ENCODE measurements around the gene MRPL37. TPM values are rescaled to one million over a fixed set of nuclear protein-coding genes. Genes with fewer than 3 reads are reported as not detected.
"Not testable (repeated sequence)": the region's sequence is repeated elsewhere in the genome, so short reads cannot be mapped to it uniquely, and the experiment has no call there.

The MRPL37 gene
- polyA plus RNA-seq, 1 of the 3 experiments (the other 2 are of a cell fraction): 11.3 TPM

DNA sequence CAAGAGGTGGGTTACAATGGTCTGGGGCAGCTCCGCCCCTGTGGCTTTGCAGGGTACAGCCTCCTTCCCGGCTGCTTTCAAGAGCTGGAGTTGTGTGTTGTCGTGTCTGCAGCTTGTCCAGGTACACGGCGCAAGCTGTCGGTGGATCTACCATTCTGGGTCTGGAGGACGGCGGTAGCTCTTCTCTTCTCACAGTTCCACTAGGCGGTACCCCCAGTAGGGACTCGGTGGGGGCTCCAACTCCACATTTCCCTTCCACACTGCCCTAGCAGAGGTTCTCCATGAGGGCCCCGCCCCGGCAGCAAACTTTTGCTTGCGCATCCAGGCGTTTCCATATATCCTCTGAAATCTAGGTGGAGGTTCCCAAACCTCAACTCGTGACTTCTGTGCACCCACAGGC is 34.8 kb upstream of the MRPL37 start (continued):
- TF ChIP-seq, protein P1, sequence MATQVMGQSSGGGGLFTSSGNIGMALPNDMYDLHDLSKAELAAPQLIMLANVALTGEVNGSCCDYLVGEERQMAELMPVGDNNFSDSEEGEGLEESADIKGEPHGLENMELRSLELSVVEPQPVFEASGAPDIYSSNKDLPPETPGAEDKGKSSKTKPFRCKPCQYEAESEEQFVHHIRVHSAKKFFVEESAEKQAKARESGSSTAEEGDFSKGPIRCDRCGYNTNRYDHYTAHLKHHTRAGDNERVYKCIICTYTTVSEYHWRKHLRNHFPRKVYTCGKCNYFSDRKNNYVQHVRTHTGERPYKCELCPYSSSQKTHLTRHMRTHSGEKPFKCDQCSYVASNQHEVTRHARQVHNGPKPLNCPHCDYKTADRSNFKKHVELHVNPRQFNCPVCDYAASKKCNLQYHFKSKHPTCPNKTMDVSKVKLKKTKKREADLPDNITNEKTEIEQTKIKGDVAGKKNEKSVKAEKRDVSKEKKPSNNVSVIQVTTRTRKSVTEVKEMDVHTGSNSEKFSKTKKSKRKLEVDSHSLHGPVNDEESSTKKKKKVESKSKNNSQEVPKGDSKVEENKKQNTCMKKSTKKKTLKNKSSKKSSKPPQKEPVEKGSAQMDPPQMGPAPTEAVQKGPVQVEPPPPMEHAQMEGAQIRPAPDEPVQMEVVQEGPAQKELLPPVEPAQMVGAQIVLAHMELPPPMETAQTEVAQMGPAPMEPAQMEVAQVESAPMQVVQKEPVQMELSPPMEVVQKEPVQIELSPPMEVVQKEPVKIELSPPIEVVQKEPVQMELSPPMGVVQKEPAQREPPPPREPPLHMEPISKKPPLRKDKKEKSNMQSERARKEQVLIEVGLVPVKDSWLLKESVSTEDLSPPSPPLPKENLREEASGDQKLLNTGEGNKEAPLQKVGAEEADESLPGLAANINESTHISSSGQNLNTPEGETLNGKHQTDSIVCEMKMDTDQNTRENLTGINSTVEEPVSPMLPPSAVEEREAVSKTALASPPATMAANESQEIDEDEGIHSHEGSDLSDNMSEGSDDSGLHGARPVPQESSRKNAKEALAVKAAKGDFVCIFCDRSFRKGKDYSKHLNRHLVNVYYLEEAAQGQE (IDR thresholded peaks at IDR 0.05; ENCODE audit: low read depth, low read length): no peak
- TF ChIP-seq TAF1 (IDR thresholded peaks at IDR 0.05; ENCODE audit: borderline replicate concordance, low read depth, low read length) (no peak), NFIC (IDR thresholded peaks at IDR 0.05; ENCODE audit: borderline replicate concordance) (no peak), SMC3 (IDR thresholded peaks at IDR 0.05; ENCODE audit: low read depth, low read length) (no peak)

DNA sequence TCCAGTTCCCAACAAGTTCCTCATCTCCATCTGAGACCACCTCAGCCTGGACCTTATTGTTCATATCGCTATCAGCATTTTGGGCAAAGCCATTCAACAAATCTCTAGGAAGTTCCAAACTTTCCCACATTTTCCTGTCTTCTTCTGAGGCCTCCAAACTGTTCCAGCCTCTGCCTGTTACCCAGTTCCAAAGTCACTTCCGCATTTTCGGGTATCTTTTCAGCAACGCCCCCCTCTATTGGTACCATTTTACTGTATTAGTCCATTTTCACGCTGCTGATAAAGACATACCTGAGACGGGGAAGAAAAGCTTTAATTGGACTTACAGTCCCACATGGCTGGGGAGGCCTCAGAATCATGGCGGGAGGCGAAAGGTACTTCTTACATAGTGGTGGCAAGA is 33.6 kb upstream of the MRPL37 start:
- CTCF ChIA-PET; H3K79me2 ChIP-seq (ENCODE audit: insufficient read depth); H2AFZ ChIP-seq (ENCODE audit: low read depth); H3F3A ChIP-seq (replicated peaks; ENCODE audit: insufficient read depth); H3K9me2 ChIP-seq; H3K36me3 ChIP-seq (replicated peaks in 1 of 2; ENCODE audit: control insufficient read depth in 1 of 2, insufficient read depth in 2 of 2, low read length in 1 of 2); H3K4me1 ChIP-seq (ENCODE audit: control insufficient read depth in 1 of 2, insufficient read depth in 2 of 2, low read depth in 1 of 2, low read length in 1 of 2); H3K9ac ChIP-seq; H3K4me2 ChIP-seq; H4K20me1 ChIP-seq (ENCODE audit: insufficient read depth); H3K27me3 ChIP-seq (ENCODE audit: insufficient read depth); H3K4me3 ChIP-seq (ENCODE audit: low read depth in 2 of 2, low read length in 1 of 2); H3K9me3 ChIP-seq; DNase-seq; H3K27ac ChIP-seq (ENCODE audit: low read depth in 2 of 2, low read length in 1 of 2); POLR2A ChIA-PET: not testable (repeated sequence)
- 96% methylated on average over 8 of the region's 8 CpGs for WGBS (ENCODE audit: low lambda C conversion rate)

DNA sequence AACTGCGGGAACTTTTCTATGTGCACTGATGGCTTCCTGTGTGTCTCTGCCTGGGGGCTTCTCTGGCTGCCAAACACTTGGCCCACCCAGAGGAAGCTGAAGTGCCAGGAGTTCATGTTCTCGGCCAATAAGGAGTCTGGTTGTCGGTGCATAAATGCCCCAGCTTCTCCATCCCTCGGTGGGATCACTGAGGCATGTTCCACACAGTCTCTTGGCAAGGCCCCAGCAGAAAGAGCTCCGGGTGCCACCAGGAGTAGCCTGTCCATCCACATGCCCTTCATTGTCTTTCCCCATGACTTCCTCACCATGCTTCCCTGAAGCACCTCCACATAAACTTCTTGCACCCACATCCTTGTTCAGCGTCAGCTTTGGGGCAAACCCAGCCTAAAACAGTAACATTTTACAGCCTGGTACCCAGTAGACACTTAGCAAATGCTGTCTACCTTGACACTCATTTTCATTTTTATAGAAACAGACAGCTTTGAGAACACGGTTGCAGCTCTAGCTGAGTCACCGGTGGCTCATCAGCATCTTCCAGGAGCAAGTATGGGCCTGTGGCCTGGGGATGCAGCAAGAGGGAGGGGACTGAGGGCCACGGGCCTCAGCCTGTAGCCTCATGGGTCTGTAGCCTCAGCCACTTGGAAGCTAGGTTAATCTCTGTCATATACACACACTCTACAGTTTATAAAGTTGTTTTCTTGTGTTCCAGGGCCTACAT is 32.4 kb upstream of the MRPL37 start:
- WGBS (ENCODE audit: low lambda C conversion rate): 50% methylated on average over 5 of the region's 9 CpGs

More for the DNA sequence above, 32.4 kb upstream of the MRPL37 start:
- no peaks in the 10 kb centered on the region; a peak in 1 of 4 replicates for H3K4me1 ChIP-seq (ENCODE audit: control insufficient read depth in 1 of 2, insufficient read depth in 2 of 2, low read depth in 1 of 2, low read length in 1 of 2)
- H3K27ac ChIP-seq (ENCODE audit: low read depth in 2 of 2, low read length in 1 of 2): no peak overlapping the region
- H3K4me2 ChIP-seq: no peak overlapping the region
- DNase-seq: no peak
- H3K9me3 ChIP-seq: no peaks in the 10 kb centered on the region
- H3K9me2 ChIP-seq: no peaks in the 10 kb centered on the region
- no peak overlapping the region for H2AFZ ChIP-seq (ENCODE audit: low read depth)
- POLR2A ChIA-PET: no interaction called here
- no peak overlapping the region for H3K9ac ChIP-seq
- H3K4me3 ChIP-seq (ENCODE audit: low read depth in 2 of 2, low read length in 1 of 2): no peak overlapping the region
- no peaks in the 10 kb centered on the region for H3K27me3 ChIP-seq (ENCODE audit: insufficient read depth)
- TF ChIP-seq, protein P2, sequence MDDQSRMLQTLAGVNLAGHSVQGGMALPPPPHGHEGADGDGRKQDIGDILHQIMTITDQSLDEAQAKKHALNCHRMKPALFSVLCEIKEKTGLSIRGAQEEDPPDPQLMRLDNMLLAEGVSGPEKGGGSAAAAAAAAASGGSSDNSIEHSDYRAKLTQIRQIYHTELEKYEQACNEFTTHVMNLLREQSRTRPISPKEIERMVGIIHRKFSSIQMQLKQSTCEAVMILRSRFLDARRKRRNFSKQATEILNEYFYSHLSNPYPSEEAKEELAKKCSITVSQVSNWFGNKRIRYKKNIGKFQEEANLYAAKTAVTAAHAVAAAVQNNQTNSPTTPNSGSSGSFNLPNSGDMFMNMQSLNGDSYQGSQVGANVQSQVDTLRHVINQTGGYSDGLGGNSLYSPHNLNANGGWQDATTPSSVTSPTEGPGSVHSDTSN (IDR thresholded peaks at IDR 0.05): peak; percentile 86
- TF ChIP-seq FOSL2 (IDR thresholded peaks at IDR 0.05; ENCODE audit: borderline replicate concordance, low read depth): peak; percentile 84
- TF ChIP-seq, protein P3, sequence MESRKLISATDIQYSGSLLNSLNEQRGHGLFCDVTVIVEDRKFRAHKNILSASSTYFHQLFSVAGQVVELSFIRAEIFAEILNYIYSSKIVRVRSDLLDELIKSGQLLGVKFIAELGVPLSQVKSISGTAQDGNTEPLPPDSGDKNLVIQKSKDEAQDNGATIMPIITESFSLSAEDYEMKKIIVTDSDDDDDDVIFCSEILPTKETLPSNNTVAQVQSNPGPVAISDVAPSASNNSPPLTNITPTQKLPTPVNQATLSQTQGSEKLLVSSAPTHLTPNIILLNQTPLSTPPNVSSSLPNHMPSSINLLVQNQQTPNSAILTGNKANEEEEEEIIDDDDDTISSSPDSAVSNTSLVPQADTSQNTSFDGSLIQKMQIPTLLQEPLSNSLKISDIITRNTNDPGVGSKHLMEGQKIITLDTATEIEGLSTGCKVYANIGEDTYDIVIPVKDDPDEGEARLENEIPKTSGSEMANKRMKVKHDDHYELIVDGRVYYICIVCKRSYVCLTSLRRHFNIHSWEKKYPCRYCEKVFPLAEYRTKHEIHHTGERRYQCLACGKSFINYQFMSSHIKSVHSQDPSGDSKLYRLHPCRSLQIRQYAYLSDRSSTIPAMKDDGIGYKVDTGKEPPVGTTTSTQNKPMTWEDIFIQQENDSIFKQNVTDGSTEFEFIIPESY (IDR thresholded peaks at IDR 0.05; ENCODE audit: borderline replicate concordance, low read depth): no peak
- TF ChIP-seq, protein P1 (IDR thresholded peaks at IDR 0.05; ENCODE audit: low read depth, low read length): no peak
- TF ChIP-seq JUND (IDR thresholded peaks at IDR 0.05): peak; percentile 56; the same call in 1 of the 2 replicates
- H3K79me2 ChIP-seq (ENCODE audit: insufficient read depth): no peaks in the 10 kb centered on the region
- CTCF ChIA-PET: interaction anchor here (1.0 to 1.3 kb wide), 2 partner anchors 13 to 46 kb away, joined by 3 to 5 read pairs; no protein-coding TSS in a partner anchor
- no peaks in the 10 kb centered on the region for H3F3A ChIP-seq (replicated peaks; ENCODE audit: insufficient read depth)
- no peaks in the 10 kb centered on the region for H3K36me3 ChIP-seq (replicated peaks in 1 of 2; ENCODE audit: control insufficient read depth in 1 of 2, insufficient read depth in 2 of 2, low read length in 1 of 2)
- H4K20me1 ChIP-seq (ENCODE audit: insufficient read depth): no peaks in the 10 kb centered on the region

All from SK-N-SH (cell line).